Neutrophil (primary cell): ENCODE results near the gene ARL3.

ENCODE experiments used
- H3K27ac ChIP-seq: fragments of 200-600 bp; sonication (generic); 2 replicates; pipeline ENCODE4 v1.5.1; 2016; ENCODE audit warnings: mild to moderate bottlenecking, moderate library complexity
- H3K27me3 ChIP-seq: fragments of 200-600 bp; sonication (generic); 2 replicates; pipeline ENCODE4 v1.6.0; 2016; ENCODE audit warnings: mild to moderate bottlenecking
- H3K36me3 ChIP-seq: fragments of 200-600 bp; sonication (generic); 2 replicates; pipeline ENCODE4 v1.5.1; 2017
- H3K4me1 ChIP-seq, 2 experiments: fragments of 200-600 bp in 1 of 2; sonication (generic) in 1 of 2; 1 replicate in 1 of 2; 2 replicates in 1 of 2; pipeline versions ENCODE4 v1.5.1 to v1.6.1; 2013 to 2016; ENCODE audit warnings: low read depth in 1 of 2, low read length in 1 of 2, mild to moderate bottlenecking in 1 of 2, moderate library complexity in 1 of 2; ENCODE audit not compliant: control insufficient read depth in 1 of 2, insufficient read depth in 1 of 2
- H3K4me3 ChIP-seq, 2 experiments: fragments of 200-600 bp in 1 of 2; sonication (generic) in 1 of 2; 1 replicate in 1 of 2; 2 replicates in 1 of 2; pipeline ENCODE4 v1.5.1; 2013 to 2016; ENCODE audit warnings: low read depth in 1 of 2, low read length in 1 of 2, mild to moderate bottlenecking in 1 of 2, moderate library complexity in 1 of 2
- H3K9me3 ChIP-seq: fragments of 200-600 bp; sonication (generic); 2 replicates; pipeline ENCODE4 v1.5.1; 2016
- TF ChIP-seq, protein P1 (sequence below): fragments of 200-600 bp; sonication (generic); IDR thresholded peaks from 2 replicates; pipeline ENCODE4 v1.5.1; 2016; ENCODE audit warnings: antibody characterized with exemption

The ARL3 gene

DNA sequence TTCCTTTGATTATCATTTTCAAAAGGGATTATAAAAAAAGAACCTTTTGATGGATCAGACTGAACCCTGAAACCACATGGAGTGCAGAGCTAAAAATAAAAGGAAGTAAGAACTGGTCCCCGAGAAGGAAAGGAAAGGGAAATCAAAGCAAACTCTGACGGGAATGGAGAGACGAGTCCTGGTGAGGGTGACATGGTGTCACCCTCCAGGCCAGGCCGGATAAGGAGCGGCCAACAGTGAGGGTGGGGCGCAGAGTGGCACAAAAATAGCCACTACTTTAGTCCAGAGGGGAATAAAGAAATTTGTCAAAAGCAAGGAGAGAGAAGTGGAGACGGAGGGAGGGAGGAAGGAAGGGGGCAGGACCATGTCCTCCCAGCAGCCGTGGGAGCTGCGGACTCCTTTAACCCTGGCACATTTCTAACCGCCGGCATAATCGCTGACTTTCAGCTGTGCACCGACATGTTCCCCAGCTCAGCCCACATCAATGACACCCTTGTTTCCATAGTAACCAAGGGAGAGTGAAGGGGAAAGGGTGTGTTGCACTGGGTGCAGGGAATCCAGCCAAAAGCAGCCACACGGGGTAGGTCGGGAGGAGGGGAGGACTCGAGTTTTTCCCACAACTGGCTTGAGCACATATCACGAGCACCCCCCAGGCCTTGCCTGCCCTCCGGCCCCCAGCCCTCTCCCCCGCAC lies 40.2 kb downstream of the ARL3 start:
- Histone ChIP-seq H3K36me3 (no peaks in the 10 kb centered on the region), H3K4me3 (peak overlapping the region; percentile 56 to 64), H3K4me1 (peaks cover 60 to 63% of the 10 kb centered on the region in 2 experiments), H3K27me3 (peaks cover 23% of the 10 kb centered on the region), H3K9me3 (no peaks in the 10 kb centered on the region), H3K27ac (peak overlapping the region; percentile 98)
- TF ChIP-seq, protein P1, sequence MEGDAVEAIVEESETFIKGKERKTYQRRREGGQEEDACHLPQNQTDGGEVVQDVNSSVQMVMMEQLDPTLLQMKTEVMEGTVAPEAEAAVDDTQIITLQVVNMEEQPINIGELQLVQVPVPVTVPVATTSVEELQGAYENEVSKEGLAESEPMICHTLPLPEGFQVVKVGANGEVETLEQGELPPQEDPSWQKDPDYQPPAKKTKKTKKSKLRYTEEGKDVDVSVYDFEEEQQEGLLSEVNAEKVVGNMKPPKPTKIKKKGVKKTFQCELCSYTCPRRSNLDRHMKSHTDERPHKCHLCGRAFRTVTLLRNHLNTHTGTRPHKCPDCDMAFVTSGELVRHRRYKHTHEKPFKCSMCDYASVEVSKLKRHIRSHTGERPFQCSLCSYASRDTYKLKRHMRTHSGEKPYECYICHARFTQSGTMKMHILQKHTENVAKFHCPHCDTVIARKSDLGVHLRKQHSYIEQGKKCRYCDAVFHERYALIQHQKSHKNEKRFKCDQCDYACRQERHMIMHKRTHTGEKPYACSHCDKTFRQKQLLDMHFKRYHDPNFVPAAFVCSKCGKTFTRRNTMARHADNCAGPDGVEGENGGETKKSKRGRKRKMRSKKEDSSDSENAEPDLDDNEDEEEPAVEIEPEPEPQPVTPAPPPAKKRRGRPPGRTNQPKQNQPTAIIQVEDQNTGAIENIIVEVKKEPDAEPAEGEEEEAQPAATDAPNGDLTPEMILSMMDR = no peak

GRCh38 chr10:102673236-102673818 lies 40.9 kb downstream of the ARL3 start:
- Histone ChIP-seq H3K4me3 (peak overlapping the region; percentile 56 to 64), H3K4me1 (peaks cover 53 to 56% of the 10 kb centered on the region in 2 experiments), H3K27ac (peak overlapping the region; percentile 98)

DNA sequence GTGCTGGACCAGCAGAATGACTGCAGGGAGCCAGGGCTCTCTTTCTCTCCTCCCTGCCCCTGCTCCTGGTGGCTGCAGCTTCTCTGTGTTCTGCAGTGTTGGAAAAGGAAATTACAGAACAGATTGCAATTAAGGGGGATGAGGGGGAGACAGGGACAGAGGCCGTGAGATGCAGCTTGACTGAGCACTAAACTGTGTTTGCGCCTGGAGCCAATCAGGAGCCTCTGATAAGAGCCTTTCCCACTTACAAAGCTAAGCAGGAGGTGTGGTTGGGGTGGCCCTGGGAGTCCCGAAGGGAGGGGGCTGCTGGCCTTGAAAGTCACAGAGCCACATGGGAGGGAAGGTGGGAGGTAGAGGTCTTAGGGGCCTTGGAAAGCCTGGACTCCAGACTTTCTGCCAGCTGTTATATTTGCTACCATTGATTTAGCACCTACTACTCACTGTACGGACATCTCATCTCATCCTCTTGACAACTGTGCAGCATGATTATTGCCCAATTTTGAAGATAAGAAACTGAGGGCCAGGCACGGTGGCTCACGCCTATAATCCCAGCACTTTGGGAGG lies 43.2 kb downstream of the ARL3 start:
- H3K4me1 ChIP-seq = peaks cover 30 to 36% of the 10 kb centered on the region in 2 experiments
- no peak overlapping the region for H3K27ac ChIP-seq
- H3K4me3 ChIP-seq = no peak overlapping the region
- peaks cover 23% of the 10 kb centered on the region for H3K27me3 ChIP-seq
- H3K9me3 ChIP-seq = no peaks in the 10 kb centered on the region
- H3K36me3 ChIP-seq = no peaks in the 10 kb centered on the region
- TF ChIP-seq, protein P1 = no peak

More at GRCh38 chr10:102673236-102673818, 40.9 kb downstream of the ARL3 start:
- Histone ChIP-seq H3K36me3 (no peaks in the 10 kb centered on the region), H3K9me3 (no peaks in the 10 kb centered on the region), H3K27me3 (peaks cover 23% of the 10 kb centered on the region)
- TF ChIP-seq, protein P1 = no peak

GRCh38 chr10:102670065-102670670 lies 44.0 kb downstream of the ARL3 start:
- Histone ChIP-seq H3K27me3 (peaks cover 23% of the 10 kb centered on the region), H3K4me1 (peaks cover 22 to 28% of the 10 kb centered on the region in 2 experiments), H3K36me3 (no peaks in the 10 kb centered on the region), H3K27ac (no peak overlapping the region), H3K9me3 (no peaks in the 10 kb centered on the region), H3K4me3 (no peak overlapping the region)
- TF ChIP-seq, protein P1 = no peak

GRCh38 chr10:102669206-102670064 lies 44.8 kb downstream of the ARL3 start:
- Histone ChIP-seq H3K27me3 (peaks cover 18% of the 10 kb centered on the region), H3K4me1 (peaks cover 15 to 21% of the 10 kb centered on the region in 2 experiments), H3K27ac (no peak overlapping the region), H3K36me3 (no peaks in the 10 kb centered on the region), H3K9me3 (no peaks in the 10 kb centered on the region), H3K4me3 (no peak overlapping the region)
- TF ChIP-seq, protein P1 = no peak
